WTC11 (cell line): Measurements from ENCODE around the gene ZC2HC1C.

Experiments used
- CTCF ChIP-seq: fragments of 200-600 bp; IDR thresholded peaks from 2 replicates; pipeline ENCODE4 v1.8.0; 2022; ENCODE audit warnings: antibody characterized with exemption
- MAX ChIP-seq: sonication (generic); formaldehyde crosslinking; IDR thresholded peaks from 2 replicates; pipeline ENCODE4 v1.8.0; 2022; ENCODE audit warnings: mild to moderate bottlenecking, missing genetic modification reagents
- TCF7 ChIP-seq: sonication (generic); formaldehyde crosslinking; IDR thresholded peaks from 2 replicates; pipeline ENCODE4 v1.8.0; 2022; ENCODE audit warnings: mild to moderate bottlenecking, low read depth, missing genetic modification reagents, moderate library complexity

- TF ChIP-seq TCF7 (CRISPR knock-in tag) (no peak), MAX (CRISPR knock-in tag) (no peak), CTCF (no peak)
Measured at GRCh38 chr14:75101491-75101890, 32.0 kb downstream of the ZC2HC1C start.
